Activated CD8-positive, alpha-beta memory T cell treated with anti-CD3 and anti-CD28 coated beads, Interleukin-2, amount 50 U/mL, for 48 hours (primary cell): ENCODE measurements around the gene UBR3.
"Not testable (repeated sequence)": the region's sequence is repeated elsewhere in the genome, so short reads cannot be mapped to it uniquely, and the experiment has no call there.

Experiments used
- DNase-seq: peaks from one replicate; pipeline ENCODE4 v3.0.0-alpha.2; 2020

Gene UBR3

GRCh38 chr2:170070778-170071177, 243.5 kb downstream of the UBR3 start:
- DNase-seq = no peak

DNA sequence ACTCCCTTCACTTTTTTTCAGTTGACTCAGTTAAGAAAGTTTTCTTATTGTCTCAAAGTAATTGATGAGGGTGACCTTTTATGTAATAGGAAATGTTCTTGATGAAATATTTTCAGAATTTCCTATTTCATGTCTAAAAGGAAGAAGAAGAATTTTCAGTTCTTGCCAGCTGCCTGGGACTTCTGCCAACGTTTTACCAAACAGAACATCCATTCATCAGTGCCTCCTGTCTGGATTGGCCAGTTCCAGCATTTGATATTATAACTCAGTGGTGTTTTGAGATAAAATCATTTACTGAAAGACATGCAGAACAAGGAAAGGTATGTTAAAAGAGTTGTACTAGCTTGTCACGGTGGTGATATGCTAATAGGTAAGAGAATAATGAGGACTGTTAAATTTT, 246.0 kb downstream of the UBR3 start:
- DNase-seq = no peak

GRCh38 chr2:170076189-170076588, 248.9 kb downstream of the UBR3 start:
- DNase-seq = no peak

- no peak for DNase-seq
Measured at GRCh38 chr2:170077830-170078569, 250.7 kb downstream of the UBR3 start.

DNA sequence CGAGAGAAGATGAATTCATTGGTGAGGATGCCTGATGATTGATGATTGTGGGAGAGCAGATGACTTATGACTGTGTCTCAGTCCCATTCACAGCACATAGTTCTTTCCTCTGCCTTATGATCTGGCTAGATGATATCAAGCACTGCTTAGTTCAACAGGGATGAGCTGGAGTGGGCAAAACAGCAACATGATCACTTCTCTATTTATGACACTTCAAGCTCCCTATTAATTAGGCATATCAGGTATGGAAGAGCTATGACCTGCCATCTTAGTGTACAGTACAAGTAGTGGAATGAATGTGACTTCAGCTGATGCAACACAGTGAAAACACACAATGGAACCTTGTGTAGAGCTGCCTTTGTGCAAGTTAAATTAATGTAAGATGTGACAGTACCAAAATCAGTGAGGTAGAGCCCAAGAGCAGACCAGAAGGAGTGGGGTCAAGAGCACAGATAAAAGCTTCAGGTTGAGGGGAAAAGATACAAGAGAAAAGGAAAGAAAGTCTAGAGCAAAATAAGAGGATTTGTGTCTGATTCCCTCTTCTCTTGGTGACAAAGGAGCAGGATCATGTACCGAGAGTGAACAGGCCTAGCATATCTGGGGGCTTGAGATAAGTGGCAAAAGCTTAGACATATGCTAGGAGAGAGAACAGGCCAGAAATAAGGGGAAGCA, 257.7 kb downstream of the UBR3 start:
- DNase-seq = no peak

DNA sequence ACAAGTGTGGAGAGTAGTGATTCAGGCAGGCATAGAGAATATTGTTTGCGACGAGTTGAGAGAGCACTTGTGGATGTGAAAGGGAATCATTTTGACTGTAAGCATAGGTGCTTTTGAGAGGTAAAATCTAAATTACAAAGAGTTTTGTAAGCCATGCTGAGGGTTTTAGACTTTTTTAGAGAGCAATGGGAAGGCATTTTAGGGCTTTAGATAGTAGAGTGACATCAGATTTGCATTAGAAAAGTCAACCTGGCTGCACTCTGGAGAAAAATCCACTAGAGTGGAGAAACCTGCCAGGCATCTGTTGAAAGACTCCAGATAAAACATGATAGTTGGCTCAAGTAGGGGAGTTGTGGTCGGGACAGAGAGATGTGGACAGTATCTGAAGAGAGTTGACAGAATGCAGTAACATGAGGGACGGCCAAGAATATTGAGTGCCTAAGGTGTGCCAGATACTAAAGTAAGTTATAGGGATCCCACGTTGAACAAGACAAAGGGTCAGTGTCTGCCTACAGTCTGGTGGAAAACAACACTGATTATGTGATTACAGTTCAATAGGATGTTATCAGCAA, 258.9 kb downstream of the UBR3 start:
- DNase-seq = no peak

- no peak for DNase-seq
Measured at GRCh38 chr2:170086751-170087412, 259.6 kb downstream of the UBR3 start.

DNA sequence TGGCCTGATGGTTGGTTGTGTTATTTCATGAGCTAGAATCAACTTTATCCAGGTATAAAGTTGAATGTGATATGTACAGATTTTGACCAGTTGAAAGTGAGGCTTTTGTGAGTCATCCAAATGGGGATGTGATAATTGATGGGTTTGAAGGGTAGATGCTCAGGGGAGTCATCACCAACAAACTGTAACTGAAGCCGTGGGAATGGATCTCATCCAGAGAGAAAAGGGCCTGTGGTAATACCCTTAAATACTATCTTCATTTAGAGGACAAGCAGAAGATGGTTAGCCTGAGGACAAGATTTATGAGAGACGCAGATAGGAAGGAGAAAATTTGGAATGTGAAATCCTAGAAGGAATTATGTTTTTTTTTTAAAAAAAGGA, 260.1 kb downstream of the UBR3 start:
- no peak for DNase-seq

DNA sequence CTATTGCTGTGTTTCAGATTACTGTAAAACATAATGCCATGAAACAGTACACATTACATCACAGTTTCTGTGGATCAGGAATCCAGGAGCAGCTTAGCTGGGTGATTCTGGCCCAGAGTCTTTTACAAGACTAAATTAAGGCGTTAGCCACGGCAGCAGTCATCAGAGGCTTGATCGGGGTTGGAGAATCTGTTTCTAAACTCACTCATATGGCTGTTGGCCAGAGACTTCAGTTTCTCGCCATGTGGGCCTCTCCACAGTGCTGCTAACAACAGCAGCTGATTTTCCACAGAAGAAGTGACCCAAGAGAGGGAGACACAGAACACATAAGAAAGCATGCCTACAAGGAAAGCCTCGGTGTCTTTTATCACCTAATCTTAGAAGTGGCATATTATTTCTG, 261.5 kb downstream of the UBR3 start:
- no peak for DNase-seq

GRCh38 chr2:170090229-170090628, 263.0 kb downstream of the UBR3 start:
- DNase-seq = no peak

DNA sequence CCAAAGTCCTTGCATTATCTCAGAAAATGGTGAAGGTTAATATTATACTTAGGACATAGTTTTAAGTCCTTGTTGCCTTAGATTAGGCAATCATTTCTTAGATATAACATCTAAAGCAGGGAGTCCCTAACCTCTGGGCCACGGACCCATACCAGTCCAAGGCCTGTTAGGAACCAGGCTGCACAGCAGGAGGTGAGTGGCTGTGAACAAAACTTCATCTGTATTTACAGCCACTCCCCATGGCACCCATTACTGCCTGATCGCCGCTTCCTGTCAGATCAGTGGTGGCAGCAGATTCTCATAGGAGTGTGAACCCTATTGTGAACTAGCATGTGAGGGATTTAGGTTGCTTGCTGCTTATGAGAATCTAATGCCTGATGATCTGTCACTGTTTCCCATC, 264.2 kb downstream of the UBR3 start:
- no peak for DNase-seq

DNA sequence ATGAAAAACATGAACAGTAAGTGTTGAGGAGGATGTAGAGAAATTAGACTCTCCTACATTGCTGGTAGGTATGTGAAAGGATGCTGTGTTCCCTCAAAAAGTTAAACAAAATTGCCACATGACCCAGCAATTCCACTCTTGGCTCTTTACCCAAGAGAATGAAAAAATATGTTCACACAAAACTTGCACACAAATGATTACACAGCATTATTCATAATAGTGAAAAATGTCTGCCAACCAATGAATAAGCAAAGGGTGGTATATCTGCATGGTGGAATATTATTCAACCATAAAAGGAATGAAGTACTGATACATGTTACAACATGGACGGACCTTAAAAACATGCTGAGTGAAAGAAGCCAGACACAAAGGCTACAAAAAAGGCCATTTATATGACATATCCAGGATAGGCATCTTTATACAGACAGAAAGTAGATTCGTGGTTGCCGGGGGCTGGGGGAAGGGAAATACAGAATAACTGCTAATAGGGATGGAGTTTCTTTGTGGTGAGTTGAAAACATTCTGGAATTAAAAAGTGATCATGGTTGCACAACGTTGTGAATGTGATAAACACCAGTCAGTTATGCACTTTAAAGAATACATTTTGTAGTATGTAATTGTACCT, 265.3 kb downstream of the UBR3 start:
- DNase-seq = no peak

GRCh38 chr2:170095380-170095779, 268.1 kb downstream of the UBR3 start:
- no peak for DNase-seq

DNA sequence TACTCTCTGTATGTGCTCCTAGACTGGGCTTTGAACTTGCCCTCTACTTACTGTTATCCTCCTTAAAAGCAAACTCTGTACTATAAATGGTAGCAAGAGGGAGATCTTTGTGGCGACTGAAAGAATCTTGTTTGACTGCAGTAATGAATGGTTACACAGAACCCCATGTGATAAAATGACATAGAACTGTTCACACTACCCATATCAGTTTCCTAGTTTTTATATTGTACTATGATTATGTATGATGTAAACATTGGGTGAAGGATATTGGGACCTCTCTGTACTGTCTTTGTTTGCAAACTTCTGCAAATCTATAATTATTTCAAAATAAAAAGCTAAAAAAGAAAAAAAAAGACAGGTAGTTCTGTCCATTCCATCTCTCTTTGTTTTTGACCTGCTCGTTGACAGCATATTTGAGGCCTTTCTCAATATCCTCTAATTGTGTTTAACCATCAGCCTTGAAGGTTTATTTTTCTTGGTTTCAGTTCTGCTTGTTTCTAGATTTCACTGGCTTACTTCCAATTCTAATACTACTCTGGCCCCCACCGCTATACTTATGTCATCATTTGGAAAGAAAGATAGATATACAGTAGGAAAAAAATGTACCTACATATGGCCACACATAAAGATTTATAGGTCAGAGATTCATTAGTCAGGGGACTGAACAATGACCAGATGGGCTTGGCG, 271.5 kb downstream of the UBR3 start:
- no peak for DNase-seq

DNA sequence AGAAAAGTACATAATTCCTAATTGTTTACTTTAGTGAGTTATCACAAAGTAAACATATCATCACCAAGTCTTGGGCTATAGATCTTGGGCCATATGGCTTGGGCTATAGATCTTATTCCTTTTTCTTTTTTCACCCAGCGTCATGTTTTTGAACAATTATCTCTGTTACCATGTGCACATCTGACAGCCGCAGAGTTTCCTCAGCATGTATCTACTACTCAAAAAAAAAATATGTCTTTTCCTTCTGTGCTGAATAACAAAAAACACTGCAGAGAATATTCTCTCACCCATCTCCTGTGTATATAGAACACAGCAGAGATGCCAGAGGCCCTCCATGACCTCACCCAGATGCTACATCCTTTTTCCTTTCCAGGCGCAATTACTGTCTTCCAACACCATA, 274.5 kb downstream of the UBR3 start:
- DNase-seq = no peak

- no peak for DNase-seq
Measured at GRCh38 chr2:170106102-170106840, 279.0 kb downstream of the UBR3 start.

DNA sequence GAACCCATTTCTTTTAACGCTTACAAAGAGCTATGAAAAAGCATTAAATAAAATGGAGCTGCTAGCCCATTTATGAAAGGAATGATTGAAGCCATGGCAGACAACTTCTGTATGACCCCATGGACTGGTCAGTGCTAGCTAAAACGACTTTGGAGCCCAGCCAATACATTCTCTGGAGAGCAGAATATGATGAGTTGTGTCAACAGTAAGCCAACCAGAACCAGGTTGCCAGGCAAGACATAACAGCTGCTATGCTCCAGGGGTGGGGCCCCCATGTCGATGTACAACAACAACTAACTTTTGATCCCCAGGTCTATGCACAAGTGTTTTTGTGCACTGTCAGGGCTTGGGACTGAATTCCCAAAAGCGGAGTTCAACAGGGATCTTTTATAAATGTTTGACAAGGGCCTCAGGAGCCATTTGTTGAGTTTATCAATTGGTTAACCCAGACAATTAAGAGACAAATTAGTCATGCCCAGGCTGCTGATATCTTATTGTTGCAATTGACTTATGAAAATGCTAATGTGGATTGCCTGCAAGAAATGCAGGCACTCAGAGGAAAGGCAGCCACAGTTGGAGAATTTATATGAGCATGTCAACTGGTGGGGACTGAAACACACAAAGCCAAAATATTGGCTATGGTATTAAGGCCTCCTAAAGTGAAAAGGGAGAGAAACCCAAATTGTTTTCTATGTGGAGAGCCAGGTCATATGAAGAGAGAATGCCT, 286.1 kb downstream of the UBR3 start:
- DNase-seq = no peak

DNA sequence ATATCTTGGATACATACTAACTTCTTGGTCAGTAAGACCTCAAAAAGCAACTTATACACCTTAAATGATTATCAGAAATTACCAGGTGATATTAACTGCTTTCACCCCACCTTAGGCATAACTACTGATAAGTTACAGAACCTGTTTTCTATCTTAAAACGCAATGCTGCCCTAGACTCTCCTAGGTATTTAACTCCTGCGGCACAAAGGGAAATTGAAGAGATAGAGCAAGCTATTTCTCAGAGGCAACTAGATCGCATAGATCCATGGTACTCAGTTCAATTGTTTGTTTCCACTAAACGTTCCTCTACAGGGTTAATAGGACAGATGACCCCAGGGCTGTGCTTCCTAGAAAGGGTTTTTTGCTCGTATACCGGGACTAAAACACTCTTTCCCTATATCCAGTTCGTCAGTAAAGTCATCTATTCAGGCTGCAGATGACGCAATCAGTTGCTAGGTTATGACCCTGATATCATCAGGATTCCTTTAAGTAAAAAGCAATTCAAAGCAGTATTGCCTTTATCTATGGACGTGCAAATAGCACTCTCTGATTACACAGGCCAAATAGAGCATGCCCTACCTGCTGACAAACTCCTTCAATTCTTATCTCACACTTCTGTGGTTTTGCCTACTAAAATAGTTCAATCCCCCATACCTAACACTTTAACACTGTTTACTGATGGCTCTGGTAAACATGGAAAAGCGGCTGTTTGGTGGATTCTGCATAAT, 288.4 kb downstream of the UBR3 start:
- no peak for DNase-seq

GRCh38 chr2:170118641-170119040, 291.4 kb downstream of the UBR3 start:
- no peak for DNase-seq

- not testable (repeated sequence) for DNase-seq
Measured at GRCh38 chr2:170119326-170119725, 292.1 kb downstream of the UBR3 start.

- DNase-seq = no peak
Measured at GRCh38 chr2:170121689-170122088, 294.4 kb downstream of the UBR3 start.
